ENCODE results near the gene RNGTT. TPM values are rescaled to one million over a fixed set of nuclear protein-coding genes. Genes with fewer than 3 reads are reported as not detected.

RNGTT gene
- total and polyA plus RNA-seq, 7 donors, result 3.9 to 8.8 (median 7.9) TPM

- TF ChIP-seq, protein P1, sequence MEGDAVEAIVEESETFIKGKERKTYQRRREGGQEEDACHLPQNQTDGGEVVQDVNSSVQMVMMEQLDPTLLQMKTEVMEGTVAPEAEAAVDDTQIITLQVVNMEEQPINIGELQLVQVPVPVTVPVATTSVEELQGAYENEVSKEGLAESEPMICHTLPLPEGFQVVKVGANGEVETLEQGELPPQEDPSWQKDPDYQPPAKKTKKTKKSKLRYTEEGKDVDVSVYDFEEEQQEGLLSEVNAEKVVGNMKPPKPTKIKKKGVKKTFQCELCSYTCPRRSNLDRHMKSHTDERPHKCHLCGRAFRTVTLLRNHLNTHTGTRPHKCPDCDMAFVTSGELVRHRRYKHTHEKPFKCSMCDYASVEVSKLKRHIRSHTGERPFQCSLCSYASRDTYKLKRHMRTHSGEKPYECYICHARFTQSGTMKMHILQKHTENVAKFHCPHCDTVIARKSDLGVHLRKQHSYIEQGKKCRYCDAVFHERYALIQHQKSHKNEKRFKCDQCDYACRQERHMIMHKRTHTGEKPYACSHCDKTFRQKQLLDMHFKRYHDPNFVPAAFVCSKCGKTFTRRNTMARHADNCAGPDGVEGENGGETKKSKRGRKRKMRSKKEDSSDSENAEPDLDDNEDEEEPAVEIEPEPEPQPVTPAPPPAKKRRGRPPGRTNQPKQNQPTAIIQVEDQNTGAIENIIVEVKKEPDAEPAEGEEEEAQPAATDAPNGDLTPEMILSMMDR (IDR thresholded peaks at IDR 0.05), result no peak
- DNase-seq (no peak), ATAC-seq (no peak)
- no peaks in the 10 kb centered on the region for H3K36me3 ChIP-seq (ENCODE audit: insufficient read depth in 1 of 2, low read depth in 1 of 2)
- intact Hi-C loops (cut with DNase I), result no loop called here
- H3K4me3 ChIP-seq, result no peak overlapping the region
- no peak overlapping the region for H3K27ac ChIP-seq
- no peaks in the 10 kb centered on the region for H3K4me1 ChIP-seq
- WGBS, 3 donors, result 93 to 95% (median 95%) methylated on average over 4 of the region's 4 CpGs
- H3K27me3 ChIP-seq (ENCODE audit: insufficient read depth in 3 of 3, low read length in 2 of 3), result no peaks in the 10 kb centered on the region
- H3K9me3 ChIP-seq, result no peaks in the 10 kb centered on the region
Measured at GRCh38 chr6:88997327-88997726, 33.9 kb upstream of the RNGTT start.

DNA sequence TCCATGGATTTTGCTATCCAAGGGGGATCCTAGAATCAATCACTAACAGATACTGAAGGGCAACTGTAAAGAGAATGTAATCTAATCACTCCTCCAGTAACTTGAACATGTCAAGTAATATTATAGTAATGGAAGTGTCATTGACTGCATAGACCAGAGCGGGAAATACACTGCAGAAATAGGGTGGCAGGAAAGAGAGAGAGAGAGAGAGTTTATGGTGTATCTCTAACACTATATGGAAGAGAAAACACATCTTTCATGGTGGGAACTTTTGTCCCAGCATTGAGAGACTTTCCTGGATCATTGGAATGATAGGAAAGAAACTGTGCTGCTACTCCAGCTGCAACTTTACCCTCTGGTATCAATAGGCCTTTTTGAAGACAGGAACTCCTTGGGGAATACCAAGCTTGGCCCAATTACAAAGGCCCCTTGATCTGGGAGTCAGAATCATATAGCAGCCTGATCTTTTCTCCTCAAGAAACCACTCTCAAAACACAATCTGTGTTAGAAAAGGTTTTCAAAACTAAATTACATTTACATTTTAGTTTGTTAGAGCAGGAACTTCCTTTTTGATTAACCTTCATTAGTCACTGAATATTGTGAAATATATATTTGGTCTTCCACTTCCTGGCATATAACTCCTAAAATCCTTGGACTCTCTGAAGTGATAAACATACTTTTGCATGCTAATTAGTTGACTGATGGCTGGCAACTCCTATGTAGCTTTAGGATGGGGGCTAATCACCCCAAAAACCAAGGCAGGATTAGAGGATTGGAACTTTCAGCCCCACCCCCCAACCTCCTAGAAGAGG is 29.5 kb upstream of the RNGTT start:
- 86 to 92% (median 88%) methylated on average over 1 of the region's 1 CpG for WGBS, 3 donors
- Histone ChIP-seq H3K4me3 (no peak overlapping the region), H3K27me3 (ENCODE audit: insufficient read depth in 3 of 3, low read length in 2 of 3) (no peaks in the 10 kb centered on the region), H3K4me1 (no peaks in the 10 kb centered on the region), H3K36me3 (ENCODE audit: insufficient read depth in 1 of 2, low read depth in 1 of 2) (no peaks in the 10 kb centered on the region), H3K9me3 (no peaks in the 10 kb centered on the region), H3K27ac (no peak overlapping the region)
- intact Hi-C loops (cut with DNase I), result no loop called here
- ATAC-seq, result no peak
- no peak for DNase-seq
- TF ChIP-seq, protein P1 (IDR thresholded peaks at IDR 0.05), result no peak

DNA sequence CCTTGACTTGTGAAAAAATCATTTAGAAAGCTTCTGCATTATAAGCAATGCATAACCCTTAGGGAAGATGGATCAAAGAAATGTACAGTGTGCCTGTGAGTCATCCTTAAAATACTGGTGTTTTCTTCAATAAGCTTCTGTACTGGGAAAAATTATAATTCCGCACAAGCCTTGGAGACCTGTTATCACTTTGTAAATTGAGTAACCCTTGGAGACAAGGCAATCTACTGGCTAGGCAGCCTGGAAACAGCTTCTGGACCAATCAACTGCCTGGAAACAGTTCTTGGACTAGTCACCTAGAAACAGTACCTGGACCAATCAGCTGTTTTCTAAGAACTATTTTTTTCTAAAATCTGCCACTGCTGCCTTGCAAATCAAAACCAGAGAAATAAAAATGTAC is 25.8 kb upstream of the RNGTT start:
- no peaks in the 10 kb centered on the region for H3K36me3 ChIP-seq (ENCODE audit: insufficient read depth in 1 of 2, low read depth in 1 of 2)
- H3K4me3 ChIP-seq, result no peak overlapping the region
- H3K27ac ChIP-seq, result no peak overlapping the region
- H3K27me3 ChIP-seq (ENCODE audit: insufficient read depth in 3 of 3, low read length in 2 of 3), result no peaks in the 10 kb centered on the region
- 50 to 78% (median 63%) methylated on average over 1 of the region's 1 CpG for WGBS, 3 donors
- DNase-seq (no peak), ATAC-seq (no peak)
- intact Hi-C loops (cut with DNase I), result loop anchor here in 1 of 2 donors (10.0 kb wide), 3 partner anchors 96 to 366 kb away; partner anchors contain the start of genes PNRC1 and UBE2J1
- no peaks in the 10 kb centered on the region for H3K9me3 ChIP-seq
- TF ChIP-seq, protein P1 (IDR thresholded peaks at IDR 0.05), result no peak
- no peaks in the 10 kb centered on the region for H3K4me1 ChIP-seq

- 62 to 68% (median 64%) methylated on average over 2 of the region's 2 CpGs for WGBS, 3 donors
- no peak overlapping the region for H3K27ac ChIP-seq
Measured at GRCh38 chr6:88987922-88988321, 24.5 kb upstream of the RNGTT start.

More at GRCh38 chr6:88987922-88988321, 24.5 kb upstream of the RNGTT start:
- intact Hi-C loops (cut with DNase I), result loop anchor here in 1 of 2 donors (10.0 kb wide), 3 partner anchors 97 to 367 kb away; partner anchors contain the start of genes PNRC1 and UBE2J1
- no peak for ATAC-seq
- Histone ChIP-seq H3K4me1 (peaks cover 6% of the 10 kb centered on the region), H3K9me3 (no peaks in the 10 kb centered on the region), H3K36me3 (ENCODE audit: insufficient read depth in 1 of 2, low read depth in 1 of 2) (no peaks in the 10 kb centered on the region), H3K27me3 (ENCODE audit: insufficient read depth in 3 of 3, low read length in 2 of 3) (no peaks in the 10 kb centered on the region), H3K4me3 (no peak overlapping the region)
- TF ChIP-seq, protein P1 (IDR thresholded peaks at IDR 0.05), result no peak
- no peak for DNase-seq
